A673 (cell line): ENCODE data around the gene ZNF385B. TPM values are rescaled to one million over a fixed set of nuclear protein-coding genes. Genes with fewer than 3 reads are reported as not detected.

ENCODE experiments used
- BruUV-seq: library from RNA; stranded (reverse); fragments of 400-500 nt; replicated peaks from 2 replicates; lab custom pipeline; 2021; lab: Mats Ljungman, UMichigan
- CTCF ChIA-PET: fragments of 300-600 bp; sonication (Branson Sonifier 250); formaldehyde crosslinking; loops from one replicate; lab custom pipeline; 2022; ENCODE audit warnings: antibody characterized with exemption; lab: Charles Lee
- POLR2A ChIA-PET: fragments of 300-600 bp; sonication (Branson Sonifier 250); formaldehyde crosslinking; loops from one replicate; lab custom pipeline; 2022; ENCODE audit warnings: antibody characterized with exemption; ENCODE audit not compliant: low non-redundant PET; lab: Charles Lee
- DNase-seq: peaks from one replicate; pipeline ENCODE4 v3.0.0-alpha.2; 2015; ENCODE audit warnings: low spot score
- H3K27ac ChIP-seq: fragments of 200-600 bp; sonication (generic); 2 replicates; pipeline ENCODE4 v1.5.1; 2016; ENCODE audit warnings: mixed run types, low read depth, mild to moderate bottlenecking, mixed read lengths, antibody characterized with exemption, low read length; ENCODE audit not compliant: poor library complexity, severe bottlenecking
- H3K27me3 ChIP-seq: fragments of 200-600 bp; sonication (generic); replicated peaks from 2 replicates; pipeline ENCODE4 v1.6.1; 2017; ENCODE audit warnings: mixed run types, low read depth, mild to moderate bottlenecking, mixed read lengths, antibody characterized with exemption, low read length; ENCODE audit not compliant: insufficient read depth, poor library complexity
- H3K36me3 ChIP-seq: fragments of 200-600 bp; sonication (generic); 2 replicates; pipeline ENCODE4 v1.6.1; 2016; ENCODE audit warnings: mixed run types, mild to moderate bottlenecking, mixed read lengths, antibody characterized with exemption, low read length; ENCODE audit not compliant: insufficient read depth, poor library complexity, severe bottlenecking
- H3K4me1 ChIP-seq: fragments of 200-600 bp; sonication (generic); 2 replicates; pipeline ENCODE4 v1.6.1; 2017; ENCODE audit warnings: mixed run types, mild to moderate bottlenecking, mixed read lengths, antibody characterized with exemption, low read length; ENCODE audit not compliant: insufficient read depth, poor library complexity, severe bottlenecking
- H3K4me3 ChIP-seq: fragments of 200-600 bp; sonication (generic); 2 replicates; pipeline ENCODE4 v1.5.1; 2016; ENCODE audit warnings: low read depth, mixed run types, mild to moderate bottlenecking, mixed read lengths, low read length; ENCODE audit not compliant: poor library complexity, severe bottlenecking
- H3K9me3 ChIP-seq: fragments of 200-600 bp; sonication (generic); 2 replicates; pipeline ENCODE4 v1.6.1; 2016; ENCODE audit warnings: mixed run types, low read depth, mild to moderate bottlenecking, mixed read lengths, antibody characterized with exemption, low read length; ENCODE audit not compliant: poor library complexity, severe bottlenecking
- EZH2 ChIP-seq: fragments of 200-600 bp; sonication (generic); IDR thresholded peaks from 2 replicates; pipeline ENCODE4 v1.6.1; 2017; ENCODE audit warnings: borderline replicate concordance, low read depth, mild to moderate bottlenecking, mixed read lengths, antibody characterized with exemption, low read length; ENCODE audit not compliant: poor library complexity, severe bottlenecking
- intact Hi-C: fragments of 100-400 bp; cut with micrococcal nuclease; formaldehyde crosslinking; loops from one replicate; pipeline ENCODE4 v1.10.0; 2022; ENCODE audit not compliant: unreplicated experiment
- total RNA-seq: library from RNA; stranded (reverse); gene quantifications from 2 replicates; pipeline ENCODE4 v1.2.3, GENCODE V29; 2021
- TF ChIP-seq, protein P1 (sequence below): fragments of 300-800, 200-600 bp; sonication (generic); conservative IDR thresholded peaks from 2 replicates; pipeline ENCODE4 v1.5.1; 2017; ENCODE audit warnings: low read depth, mild to moderate bottlenecking, antibody characterized with exemption, low read length, moderate library complexity, mixed read lengths

The ZNF385B gene
- total RNA-seq, 1 experiment from 2014 or later = not detected

DNA sequence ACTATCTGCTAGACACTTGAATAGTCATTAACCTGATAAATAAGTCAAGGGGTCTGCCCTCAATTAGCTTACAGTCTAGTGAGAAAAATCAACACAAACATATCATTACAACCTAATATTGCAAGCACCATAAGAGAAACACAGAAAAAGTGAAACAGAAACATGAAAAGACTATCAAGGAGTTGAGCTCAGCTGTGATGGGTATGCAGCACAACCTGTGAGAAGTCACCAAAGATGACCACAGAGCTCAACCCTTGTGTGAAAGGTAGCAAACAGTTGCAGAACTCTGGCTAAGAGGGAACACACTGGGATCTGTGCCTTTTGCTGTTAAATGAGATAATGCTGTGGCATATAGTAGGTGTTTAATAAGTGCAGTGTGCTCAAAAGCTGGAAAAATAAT, 11.7 kb downstream of the ZNF385B start:
- no TSS peak for BruUV-seq
- Histone ChIP-seq H3K27ac (no peak overlapping the region), H3K9me3 (no peaks in the 10 kb centered on the region), H3K36me3 (no peaks in the 10 kb centered on the region), H3K4me3 (no peak overlapping the region), H3K4me1 (no peaks in the 10 kb centered on the region), H3K27me3 (peaks cover 23% of the 10 kb centered on the region)
- TF ChIP-seq, protein P1, sequence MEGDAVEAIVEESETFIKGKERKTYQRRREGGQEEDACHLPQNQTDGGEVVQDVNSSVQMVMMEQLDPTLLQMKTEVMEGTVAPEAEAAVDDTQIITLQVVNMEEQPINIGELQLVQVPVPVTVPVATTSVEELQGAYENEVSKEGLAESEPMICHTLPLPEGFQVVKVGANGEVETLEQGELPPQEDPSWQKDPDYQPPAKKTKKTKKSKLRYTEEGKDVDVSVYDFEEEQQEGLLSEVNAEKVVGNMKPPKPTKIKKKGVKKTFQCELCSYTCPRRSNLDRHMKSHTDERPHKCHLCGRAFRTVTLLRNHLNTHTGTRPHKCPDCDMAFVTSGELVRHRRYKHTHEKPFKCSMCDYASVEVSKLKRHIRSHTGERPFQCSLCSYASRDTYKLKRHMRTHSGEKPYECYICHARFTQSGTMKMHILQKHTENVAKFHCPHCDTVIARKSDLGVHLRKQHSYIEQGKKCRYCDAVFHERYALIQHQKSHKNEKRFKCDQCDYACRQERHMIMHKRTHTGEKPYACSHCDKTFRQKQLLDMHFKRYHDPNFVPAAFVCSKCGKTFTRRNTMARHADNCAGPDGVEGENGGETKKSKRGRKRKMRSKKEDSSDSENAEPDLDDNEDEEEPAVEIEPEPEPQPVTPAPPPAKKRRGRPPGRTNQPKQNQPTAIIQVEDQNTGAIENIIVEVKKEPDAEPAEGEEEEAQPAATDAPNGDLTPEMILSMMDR = no peak
- no peak for TF ChIP-seq EZH2
- CTCF ChIA-PET = no interaction called here
- intact Hi-C loops = loop anchor here (5.0 kb wide), 1 partner anchor 88 kb away; no protein-coding TSS in a partner anchor
- POLR2A ChIA-PET = no interaction called here
- DNase-seq = no peak

- intact Hi-C loops = loop anchor here (5.0 kb wide), 1 partner anchor 54 kb away; no protein-coding TSS in a partner anchor
- H3K4me1 ChIP-seq = no peaks in the 10 kb centered on the region
- no peaks in the 10 kb centered on the region for H3K9me3 ChIP-seq
- ChIA-PET CTCF (no interaction called here), POLR2A (no interaction called here)
- TF ChIP-seq, protein P1 = no peak
- no peak for TF ChIP-seq EZH2
- peaks cover 4% of the 10 kb centered on the region for H3K27me3 ChIP-seq
- no TSS peak for BruUV-seq
- no peak overlapping the region for H3K27ac ChIP-seq
- H3K36me3 ChIP-seq = no peaks in the 10 kb centered on the region
- H3K4me3 ChIP-seq = no peak overlapping the region
- no peak for DNase-seq
These were observed 17.9 kb downstream of the ZNF385B start for GRCh38 chr2:179843541-179843940.

DNA sequence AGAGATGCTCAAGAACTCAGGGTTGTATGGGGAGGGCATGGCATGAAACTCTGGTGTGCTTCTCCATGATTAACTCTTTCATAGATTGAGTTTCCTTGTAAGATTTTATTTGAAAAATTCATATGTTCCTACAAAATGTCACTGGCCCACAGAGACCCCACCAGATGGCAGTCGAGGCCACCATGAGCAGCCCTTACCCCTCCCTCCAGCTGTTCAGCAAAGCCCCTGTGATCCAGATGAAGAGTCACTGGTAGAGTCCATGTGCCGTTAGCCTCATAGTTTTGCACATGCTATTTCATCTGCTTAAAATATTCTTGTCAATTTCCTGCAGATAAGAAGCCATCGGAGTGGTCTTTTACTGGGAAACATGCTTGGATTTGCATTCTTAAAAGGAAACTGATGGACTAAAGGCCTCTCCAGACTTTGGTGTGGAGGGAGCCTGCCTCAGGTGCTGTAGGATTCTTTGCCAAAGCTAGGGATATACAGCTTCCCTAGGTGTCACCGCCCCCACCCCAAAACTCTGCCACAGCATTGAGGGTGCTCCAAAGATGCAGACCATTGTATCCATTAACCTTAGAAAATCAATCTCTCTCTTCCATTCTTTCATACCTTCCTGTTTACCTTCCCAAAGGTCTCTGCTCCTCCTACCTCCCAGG, 18.8 kb downstream of the ZNF385B start:
- intact Hi-C loops = loop anchor here (1.0 to 5.0 kb wide), 2 partner anchors 55 to 235 kb away; no protein-coding TSS in a partner anchor
- Histone ChIP-seq H3K4me3 (no peak overlapping the region), H3K27me3 (peaks cover 4% of the 10 kb centered on the region), H3K36me3 (no peaks in the 10 kb centered on the region), H3K27ac (no peak overlapping the region), H3K9me3 (no peaks in the 10 kb centered on the region), H3K4me1 (no peaks in the 10 kb centered on the region)
- TF ChIP-seq, protein P1 = peak; percentile 70
- TF ChIP-seq EZH2 = no peak
- no TSS peak for BruUV-seq
- ChIA-PET CTCF (no interaction called here), POLR2A (no interaction called here)
- peak; percentile 62 for DNase-seq
